ENCODE results near the gene SLC35E1.

Gene SLC35E1

GRCh38 chr19:16596399-16596798, 24.2 kb upstream of the SLC35E1 start:
- DNase-seq, result no peak

DNA sequence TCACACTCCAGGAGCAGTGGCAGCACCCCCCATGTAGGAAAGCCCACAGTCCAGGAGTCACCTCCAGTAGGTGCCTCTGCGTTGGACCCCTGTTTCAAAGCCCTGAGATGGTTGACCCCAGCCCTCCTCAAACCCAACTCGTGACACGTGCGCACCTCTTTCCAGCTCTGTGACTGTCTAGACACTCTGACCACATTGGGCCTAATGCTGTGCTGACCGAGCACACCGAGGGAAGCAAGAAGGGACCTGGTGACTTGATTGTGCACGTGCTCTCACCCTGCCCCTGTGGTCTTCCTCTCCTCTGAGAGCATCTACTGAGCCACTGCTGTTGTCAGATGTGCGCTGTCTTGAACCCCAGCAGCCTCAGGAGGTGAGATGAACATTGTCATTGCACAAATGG, 22.9 kb upstream of the SLC35E1 start:
- no peak for DNase-seq

DNA sequence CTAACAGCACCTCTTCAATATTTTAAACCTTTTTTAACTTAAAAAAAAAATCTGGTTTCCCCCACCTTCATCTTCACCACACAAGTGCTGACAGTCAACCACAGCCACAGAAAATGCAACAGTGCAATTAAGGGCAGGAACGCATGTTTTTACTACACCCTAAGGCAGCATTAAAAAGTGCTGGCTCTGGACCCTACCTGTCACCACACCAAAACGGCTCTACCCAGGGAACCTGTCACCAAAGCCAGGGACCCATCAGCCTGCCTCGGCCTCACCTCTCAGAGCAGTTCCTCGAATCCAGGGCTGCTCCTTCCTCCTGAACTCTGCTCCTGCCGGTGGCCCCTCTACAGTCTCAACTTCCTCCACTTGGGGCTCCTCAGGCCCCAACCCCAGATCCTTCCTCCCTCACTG, 22.5 kb upstream of the SLC35E1 start:
- no peak for DNase-seq

DNA sequence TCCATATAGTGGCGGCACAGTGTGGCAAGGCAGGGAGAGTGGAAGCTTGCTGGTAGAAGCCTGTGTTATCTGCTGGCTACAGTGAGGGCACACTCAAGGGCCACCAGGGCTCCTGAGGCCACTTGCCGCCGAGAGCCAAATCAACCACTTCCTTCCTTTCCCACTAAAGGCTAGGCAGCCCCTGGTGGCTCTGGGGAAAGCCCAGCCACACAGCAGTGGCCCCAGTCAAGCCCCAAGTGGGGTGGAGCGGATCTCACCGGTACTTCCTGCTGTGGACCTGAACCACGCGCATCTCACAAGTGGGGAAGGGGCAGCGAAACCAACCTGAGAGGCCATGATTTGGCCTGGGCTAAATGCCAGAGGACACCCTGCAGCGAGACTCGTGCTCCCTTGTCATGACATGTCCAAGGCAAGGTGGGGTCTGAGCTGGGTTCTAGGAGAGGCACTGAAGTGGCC, 21.9 kb upstream of the SLC35E1 start:
- DNase-seq, result no peak

DNA sequence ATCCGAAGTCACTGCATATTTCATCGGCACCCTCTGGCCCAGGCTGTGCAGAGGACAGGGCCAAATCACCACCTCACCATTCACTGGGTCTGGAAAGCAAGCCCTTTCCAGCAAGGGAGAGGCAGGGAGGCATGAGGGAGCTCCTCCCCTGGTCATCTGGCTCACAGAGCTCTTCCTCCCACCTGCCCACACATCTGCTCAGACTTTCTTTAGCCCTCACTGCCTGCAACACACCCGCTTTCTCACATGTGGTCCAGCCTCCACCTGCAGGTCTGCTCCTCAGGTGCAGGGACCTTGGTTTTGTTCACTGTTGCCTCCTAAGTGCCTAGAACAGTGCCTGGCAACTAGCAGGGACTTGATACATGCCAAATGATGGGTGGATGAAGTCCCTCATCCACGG, 21.0 kb upstream of the SLC35E1 start:
- no peak for DNase-seq

DNA sequence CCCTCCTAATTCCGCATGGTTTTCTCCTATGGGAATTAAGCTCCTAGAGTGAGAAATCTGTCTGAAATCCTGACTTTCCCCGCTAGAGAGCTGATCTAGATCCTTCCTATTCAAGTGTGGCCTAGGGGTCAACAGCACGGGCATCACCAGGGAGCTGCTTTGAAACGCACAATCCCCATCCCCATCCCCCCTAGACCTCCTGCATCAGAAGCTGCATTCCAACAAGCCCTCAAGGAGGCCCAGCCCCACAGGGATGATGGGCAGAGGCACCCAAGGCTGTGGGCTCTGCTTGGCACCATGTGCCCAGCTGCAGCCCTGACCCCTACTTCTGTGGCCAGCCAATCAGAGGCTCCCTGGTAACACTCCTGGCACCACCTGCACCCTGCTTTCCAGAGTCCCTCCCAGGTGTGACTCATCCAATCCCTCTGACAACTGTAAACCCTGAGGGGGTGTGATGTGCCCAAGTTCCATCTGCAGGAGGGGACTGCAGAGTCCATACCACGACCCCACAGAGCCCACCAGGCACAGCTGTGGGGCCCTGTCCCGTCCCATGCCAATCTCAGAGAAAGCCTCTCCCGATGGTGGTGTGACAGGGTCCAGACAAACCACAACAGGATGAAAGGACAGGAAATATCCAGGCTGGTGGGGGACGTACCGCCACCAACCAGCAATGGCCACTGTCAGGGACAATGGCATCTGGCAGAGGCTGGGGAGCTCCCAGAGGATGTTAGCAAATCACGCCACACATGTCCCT, 19.8 kb upstream of the SLC35E1 start:
- no peak for DNase-seq

- DNase-seq, result no peak
Measured at GRCh38 chr19:16590876-16591802, 18.9 kb upstream of the SLC35E1 start.

DNA sequence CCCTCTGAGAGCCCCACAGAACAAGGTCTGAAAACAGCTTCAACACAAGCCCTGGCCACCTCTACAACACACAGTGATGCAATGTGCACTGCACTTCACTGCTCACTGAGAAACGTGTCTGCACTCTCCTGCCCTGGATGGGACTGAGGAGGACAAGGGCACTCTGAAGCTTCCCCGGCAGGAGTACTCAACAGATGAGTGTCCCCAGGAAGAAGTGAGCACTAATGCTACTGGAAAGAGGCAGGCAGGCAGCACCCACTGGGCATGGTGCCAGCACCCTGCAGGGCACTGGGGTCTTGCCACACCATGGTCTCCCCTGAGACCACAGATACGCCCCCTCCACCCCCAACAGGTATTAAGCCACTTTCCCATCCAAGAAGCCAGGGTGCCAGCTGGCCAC, 17.7 kb upstream of the SLC35E1 start:
- peak in 1 of 2 experiments; percentile 17 for DNase-seq

- DNase-seq, result no peak
Measured at GRCh38 chr19:16588824-16589577, 16.8 kb upstream of the SLC35E1 start.

DNA sequence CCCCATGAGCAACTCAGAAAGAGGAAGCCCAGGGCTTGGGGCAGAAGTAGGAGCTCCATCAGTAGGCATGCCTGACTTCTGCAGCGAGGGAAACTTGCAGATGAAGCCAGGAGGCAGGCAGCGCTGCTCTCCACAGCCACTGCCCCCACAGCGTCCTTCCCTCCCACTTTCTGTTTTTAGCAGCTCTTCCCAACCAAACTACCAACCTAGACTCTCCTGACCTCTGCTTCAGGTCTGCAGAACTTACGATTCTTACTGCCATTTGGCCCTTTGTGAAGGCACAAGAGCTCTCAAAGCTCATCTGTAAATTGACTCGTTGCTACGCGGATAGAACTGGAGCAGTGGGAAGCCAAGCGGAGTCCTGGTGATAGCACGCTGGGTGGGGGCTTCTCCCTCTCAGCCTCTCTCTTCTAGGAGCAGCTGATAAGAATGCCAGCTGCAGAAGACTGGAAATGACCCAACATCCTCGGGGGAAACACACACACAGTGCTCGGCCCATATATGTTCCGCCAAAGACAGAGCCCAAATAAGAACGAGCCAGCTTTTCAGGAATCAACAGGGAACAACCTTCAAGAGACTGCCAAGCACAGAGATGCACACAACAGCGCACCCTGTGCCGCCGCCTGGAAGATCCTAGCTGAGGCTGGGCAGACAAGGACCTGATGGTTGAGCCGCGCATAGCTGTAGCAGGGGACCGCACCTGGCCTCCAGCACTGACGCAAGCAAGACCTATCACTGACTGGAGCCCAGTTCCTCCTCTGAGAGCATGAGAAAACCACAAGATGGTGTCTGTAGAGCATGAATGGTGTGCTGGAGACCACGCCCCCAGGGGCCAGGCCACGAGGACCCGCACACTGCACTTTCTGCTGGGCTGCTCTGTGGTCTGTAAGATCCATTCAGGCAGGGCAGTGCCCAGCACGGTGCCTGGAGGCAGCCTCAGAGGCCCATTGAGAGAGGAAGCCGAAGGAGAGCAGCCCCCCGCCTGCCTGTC, 15.9 kb upstream of the SLC35E1 start:
- DNase-seq, result no peak

DNA sequence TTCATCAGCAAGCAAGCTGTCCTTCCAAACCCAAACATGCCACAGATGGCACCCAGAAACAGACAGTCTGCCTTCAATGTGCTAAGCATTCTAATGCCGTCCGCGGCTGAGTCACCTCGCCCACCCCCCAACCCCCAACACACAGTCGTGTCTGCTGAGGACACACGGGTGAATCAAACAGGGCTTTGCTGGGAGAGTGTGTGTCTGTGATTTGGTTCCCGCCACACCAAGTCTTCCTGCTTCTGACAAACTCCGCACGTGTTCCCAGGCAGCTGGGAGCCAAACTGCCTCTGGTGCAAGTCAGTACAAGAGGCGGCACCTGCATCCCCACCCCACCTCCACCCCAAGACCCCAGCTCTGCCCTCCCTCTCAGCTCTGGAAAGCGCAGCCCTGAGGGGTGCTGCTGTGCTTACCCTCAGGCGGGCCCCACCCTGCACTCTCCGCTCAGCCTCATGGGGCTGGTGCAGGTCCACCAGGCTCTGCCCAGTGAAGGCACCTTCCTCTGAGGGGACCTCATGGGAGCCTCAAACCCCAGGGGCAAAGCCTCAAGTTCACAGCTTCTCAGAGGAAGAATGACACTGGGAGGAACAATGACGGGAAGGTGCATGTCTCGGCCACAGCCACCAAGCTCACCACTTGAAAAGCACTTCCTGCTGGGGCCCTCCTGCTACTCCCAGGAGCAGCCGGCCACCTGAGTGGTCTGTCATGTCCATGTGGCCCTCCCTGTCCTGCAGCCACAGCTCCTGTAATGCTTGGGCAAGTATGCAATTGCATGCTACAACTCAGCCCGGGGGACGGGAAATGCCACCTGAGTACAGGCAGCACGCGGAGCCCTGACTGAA, 15.0 kb upstream of the SLC35E1 start:
- no peak for DNase-seq

DNA sequence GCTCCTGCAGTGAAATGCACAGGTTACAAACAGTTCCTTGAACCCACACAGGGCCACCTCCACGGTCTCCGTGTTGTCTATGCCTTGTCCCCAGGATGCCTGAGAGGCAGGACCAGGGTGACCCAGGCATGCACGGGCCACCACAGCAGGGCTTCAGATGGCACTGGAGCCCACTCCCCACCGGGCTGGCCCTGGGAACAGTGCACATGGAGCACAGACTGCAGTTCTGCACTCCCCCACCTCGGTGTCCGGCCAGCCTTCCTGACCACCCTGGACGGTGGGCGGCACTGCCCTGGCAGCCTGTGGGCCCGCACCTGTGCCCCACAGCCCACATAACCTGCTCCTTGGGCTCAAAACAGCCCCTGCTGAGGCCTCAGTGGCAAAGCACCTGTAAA, 14.3 kb upstream of the SLC35E1 start:
- DNase-seq, result no peak

GRCh38 chr19:16585808-16586476, 13.7 kb upstream of the SLC35E1 start:
- no peak for DNase-seq

GRCh38 chr19:16585094-16585801, 13.0 kb upstream of the SLC35E1 start:
- DNase-seq, result no peak

DNA sequence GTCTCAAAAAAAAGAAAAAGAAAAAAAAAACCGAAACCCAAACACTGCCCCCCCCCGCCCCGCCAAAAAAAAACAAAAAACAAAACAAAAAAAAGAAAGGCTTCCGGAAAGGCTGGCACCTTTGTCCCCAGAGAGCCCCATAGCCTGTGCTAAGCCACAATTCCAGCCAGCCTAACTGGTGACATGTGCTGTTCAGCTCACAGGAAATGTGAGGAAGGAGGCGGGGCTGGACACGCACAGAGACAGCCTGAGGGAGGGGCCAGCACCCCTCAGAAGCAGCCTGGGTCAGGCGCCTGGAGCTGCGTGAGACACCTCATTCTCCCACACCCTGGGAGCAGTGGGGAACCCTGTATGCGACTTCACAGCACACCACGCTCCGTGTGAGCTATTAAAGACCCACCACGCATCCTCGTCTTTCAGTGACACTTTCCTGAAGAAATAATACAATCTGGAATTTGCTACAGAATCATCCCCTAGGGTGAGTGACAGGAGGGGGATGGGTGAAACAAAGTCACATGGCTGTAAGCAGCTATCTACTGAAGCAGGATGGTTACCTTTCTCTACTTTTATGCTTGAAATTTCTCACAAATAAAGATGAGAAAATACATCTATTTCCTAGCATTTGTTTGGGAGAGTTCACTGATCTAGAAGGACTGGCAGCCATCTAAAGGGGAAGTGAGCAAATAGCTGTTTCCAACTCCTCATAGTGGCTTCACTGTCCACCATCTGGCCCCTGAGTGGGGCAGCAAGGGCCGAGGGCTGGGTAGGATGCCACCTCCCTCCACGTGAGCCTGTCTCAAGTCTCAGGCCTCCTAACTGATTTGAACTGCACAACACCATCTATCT, 12.3 kb upstream of the SLC35E1 start:
- DNase-seq, result peak in 1 of 2 experiments; percentile 36

DNA sequence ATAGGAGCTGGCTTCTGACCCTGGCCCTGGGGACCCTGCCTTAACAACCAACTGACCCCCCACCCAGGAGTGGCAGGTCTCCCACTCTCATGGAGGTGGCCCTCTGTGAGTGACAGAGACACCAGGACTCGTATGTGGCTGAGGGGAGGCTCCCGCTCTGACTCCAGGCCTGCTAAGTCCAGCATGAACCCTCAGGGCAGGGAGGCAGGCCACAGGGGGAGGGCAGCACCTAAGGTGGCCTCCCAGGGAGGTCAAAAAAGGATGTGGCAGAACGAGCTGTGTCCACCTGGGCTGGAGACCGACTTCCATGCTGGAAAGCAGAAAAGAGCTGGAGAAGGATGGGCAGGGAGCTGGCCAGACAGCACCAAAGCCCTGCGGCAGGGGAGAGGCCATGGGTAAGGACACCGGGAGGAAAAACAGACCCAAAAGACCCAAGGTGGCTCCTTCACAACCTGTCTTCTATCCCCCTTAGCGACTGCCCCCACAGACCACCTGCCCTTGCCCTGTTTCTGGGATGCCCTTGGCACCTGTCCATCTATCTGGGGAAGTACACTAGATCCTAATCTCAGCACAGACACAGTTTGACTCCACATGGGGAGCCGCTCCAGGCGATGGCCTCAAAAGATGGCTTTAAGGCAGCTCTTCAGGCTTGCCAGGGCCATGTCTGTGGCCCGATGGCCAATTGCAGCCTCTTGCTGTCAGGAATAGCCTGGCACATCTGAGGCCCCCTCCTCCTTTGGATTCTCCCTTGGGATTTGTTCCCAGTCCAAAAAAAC, 10.5 kb upstream of the SLC35E1 start:
- DNase-seq, result no peak

DNA sequence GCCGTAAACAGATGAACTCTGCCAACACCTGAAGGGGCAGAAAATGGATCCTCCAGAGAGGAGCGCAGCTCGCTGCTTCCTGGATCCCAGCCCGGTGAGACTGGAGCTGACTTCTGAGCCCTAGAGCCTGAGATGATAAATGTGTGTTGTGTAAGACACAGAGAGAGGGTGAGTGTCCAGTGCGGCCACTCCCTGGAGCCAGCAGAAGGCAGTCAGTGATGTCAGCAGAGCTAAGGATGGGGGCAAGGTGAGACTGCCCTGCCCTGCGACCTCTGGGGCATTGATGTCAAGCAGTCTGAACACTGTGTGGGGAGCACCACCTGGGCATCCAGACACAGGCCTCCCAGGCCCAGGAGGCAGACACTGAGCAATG, 9.7 kb upstream of the SLC35E1 start:
- DNase-seq, result no peak
